Measurements from ENCODE around the gene CAMK2N2. TPM values are rescaled to one million over a fixed set of nuclear protein-coding genes. Genes with fewer than 3 reads are reported as not detected.
A peak's percentile ranks its signal among the peaks of the same experiment; 100 is the strongest.

CAMK2N2 gene
- total RNA-seq, 2 experiments from 2014 or later, result 0.20 to 0.37 TPM

GRCh38 chr3:184235381-184236032, 25.8 kb downstream of the CAMK2N2 start:
- DNase-seq (no peak), ATAC-seq (no peak)
- no peaks in the 10 kb centered on the region for H3K9me3 Mint-ChIP-seq (ENCODE audit: low read depth)
- no peaks in the 10 kb centered on the region for H3K36me3 Mint-ChIP-seq
- H3K27me3 Mint-ChIP-seq, result peaks cover 22% of the 10 kb centered on the region
- H3K4me3 Mint-ChIP-seq, result no peak overlapping the region
- CTCF ChIA-PET, result interaction anchor here (1.0 to 2.7 kb wide), 2 partner anchors 14 to 17 kb away, joined by 3 to 10 read pairs; partner anchors contain the start of gene EEF1AKMT4
- peaks cover 4% of the 10 kb centered on the region for H3K4me1 Mint-ChIP-seq
- no peak overlapping the region for H3K27ac Mint-ChIP-seq

- H3K36me3 Mint-ChIP-seq, result no peaks in the 10 kb centered on the region
- H3K27me3 Mint-ChIP-seq, result peaks cover 23% of the 10 kb centered on the region
- no peak overlapping the region for H3K4me3 Mint-ChIP-seq
- DNase-seq, result no peak
- H3K9me3 Mint-ChIP-seq (ENCODE audit: low read depth), result no peaks in the 10 kb centered on the region
- no peak overlapping the region for H3K27ac Mint-ChIP-seq
- peaks cover 4% of the 10 kb centered on the region for H3K4me1 Mint-ChIP-seq
- CTCF ChIA-PET, result no interaction called here
- ATAC-seq, result no peak
These were observed 26.5 kb downstream of the CAMK2N2 start for GRCh38 chr3:184234671-184235380.

- no peaks in the 10 kb centered on the region for H3K36me3 Mint-ChIP-seq
- CTCF ChIA-PET, result no interaction called here
- H3K27ac Mint-ChIP-seq, result no peak overlapping the region
- DNase-seq (no peak), ATAC-seq (no peak)
- peaks cover 25% of the 10 kb centered on the region for H3K27me3 Mint-ChIP-seq
- H3K4me3 Mint-ChIP-seq, result no peak overlapping the region
- H3K9me3 Mint-ChIP-seq (ENCODE audit: low read depth), result no peaks in the 10 kb centered on the region
- H3K4me1 Mint-ChIP-seq, result peaks cover 4% of the 10 kb centered on the region
These were observed 27.1 kb downstream of the CAMK2N2 start for GRCh38 chr3:184234224-184234623.

- DNase-seq, result no peak
- H3K9me3 Mint-ChIP-seq (ENCODE audit: low read depth), result no peaks in the 10 kb centered on the region
- peaks cover 34% of the 10 kb centered on the region for H3K27me3 Mint-ChIP-seq
- H3K36me3 Mint-ChIP-seq, result no peaks in the 10 kb centered on the region
- no peak overlapping the region for H3K4me3 Mint-ChIP-seq
- no peak for ATAC-seq
- CTCF ChIA-PET, result interaction anchor here (1.5 kb wide), 1 partner anchor 10 kb away, joined by 3 read pairs; no protein-coding TSS in a partner anchor
- H3K4me1 Mint-ChIP-seq, result peaks cover 6% of the 10 kb centered on the region
- H3K27ac Mint-ChIP-seq, result no peak overlapping the region
These were observed 28.1 kb downstream of the CAMK2N2 start for GRCh38 chr3:184233127-184233843.

- Mint-ChIP-seq H3K9me3 (ENCODE audit: low read depth) (no peaks in the 10 kb centered on the region), H3K4me3 (no peak overlapping the region), H3K36me3 (no peaks in the 10 kb centered on the region), H3K4me1 (peaks cover 6% of the 10 kb centered on the region), H3K27ac (no peak overlapping the region), H3K27me3 (peaks cover 45% of the 10 kb centered on the region)
- no peak for ATAC-seq
- DNase-seq, result no peak
- CTCF ChIA-PET, result interaction anchor here (1.5 kb wide), 1 partner anchor 12 kb away, joined by 3 read pairs; no protein-coding TSS in a partner anchor
These were observed 29.7 kb downstream of the CAMK2N2 start for GRCh38 chr3:184231671-184232070.

- H3K9me3 Mint-ChIP-seq (ENCODE audit: low read depth), result no peaks in the 10 kb centered on the region
- H3K36me3 Mint-ChIP-seq, result no peaks in the 10 kb centered on the region
- H3K27me3 Mint-ChIP-seq, result peaks cover 45% of the 10 kb centered on the region
- H3K4me3 Mint-ChIP-seq, result peak overlapping the region; percentile 4
- peaks cover 6% of the 10 kb centered on the region for H3K4me1 Mint-ChIP-seq
- ATAC-seq, result no peak
- H3K27ac Mint-ChIP-seq, result no peak overlapping the region
- CTCF ChIA-PET, result interaction anchor here (0.6 to 5.3 kb wide), 5 partner anchors 9 to 59 kb away, joined by 3 to 42 read pairs (median 4); partner anchors contain the start of gene EEF1AKMT4
- DNase-seq, result no peak
These were observed 30.5 kb downstream of the CAMK2N2 start for GRCh38 chr3:184230603-184231528.

GRCh38 chr3:184230081-184230602, 31.2 kb downstream of the CAMK2N2 start:
- Mint-ChIP-seq H3K27ac (no peak overlapping the region), H3K9me3 (ENCODE audit: low read depth) (no peaks in the 10 kb centered on the region), H3K4me1 (peaks cover 6% of the 10 kb centered on the region), H3K27me3 (peaks cover 49% of the 10 kb centered on the region), H3K36me3 (no peaks in the 10 kb centered on the region), H3K4me3 (no peak overlapping the region)
- no peak for DNase-seq
- CTCF ChIA-PET, result interaction anchor here (0.6 to 5.3 kb wide), 6 partner anchors 10 to 59 kb away, joined by 3 to 42 read pairs (median 4); partner anchors contain the start of genes CAMK2N2 and EEF1AKMT4
- ATAC-seq, result no peak

GRCh38 chr3:184229394-184230080, 31.8 kb downstream of the CAMK2N2 start, which contains the start of gene VWA5B2:
VWA5B2 (plus strand) TSS chr3:184229585; CDS start chr3:184230529, 944 bp downstream.
- H3K9me3 Mint-ChIP-seq (ENCODE audit: low read depth), result no peaks in the 10 kb centered on the region
- CTCF ChIA-PET, result interaction anchor here (0.6 to 5.3 kb wide), 6 partner anchors 11 to 60 kb away, joined by 3 to 42 read pairs (median 4); partner anchors contain the start of genes CAMK2N2 and EEF1AKMT4
- peaks cover 50% of the 10 kb centered on the region for H3K27me3 Mint-ChIP-seq
- DNase-seq (peak; percentile 74), ATAC-seq (peak; percentile 96)
- H3K4me3 Mint-ChIP-seq, result no peak within 1 kb of the TSS
- H3K36me3 Mint-ChIP-seq, result no peaks in the 10 kb centered on the region
- no peak within 1 kb of the TSS for H3K27ac Mint-ChIP-seq
- H3K4me1 Mint-ChIP-seq, result peaks cover 6% of the 10 kb centered on the region

GRCh38 chr3:184228376-184229137, 32.8 kb downstream of the CAMK2N2 start:
- Mint-ChIP-seq H3K9me3 (ENCODE audit: low read depth) (no peaks in the 10 kb centered on the region), H3K36me3 (no peaks in the 10 kb centered on the region), H3K4me1 (peaks cover 6% of the 10 kb centered on the region), H3K27ac (no peak overlapping the region), H3K4me3 (no peak overlapping the region), H3K27me3 (peaks cover 53% of the 10 kb centered on the region)
- ATAC-seq (no peak), DNase-seq (no peak)
- CTCF ChIA-PET, result interaction anchor here (0.6 to 5.3 kb wide), 38 partner anchors 10 to 1145 kb away, joined by 3 to 47 read pairs (median 5); partner anchors contain the start of genes ABCF3, ALG3, CAMK2N2 and EEF1AKMT4

- ATAC-seq (peak; percentile 40), DNase-seq (peak; percentile 64)
- CTCF ChIA-PET, result interaction anchor here (0.8 to 5.3 kb wide), 50 partner anchors 9 to 1144 kb away, joined by 3 to 47 read pairs (median 4); partner anchors contain the start of genes ABCF3, ALG3, CAMK2N2 and EEF1AKMT4
- no peak overlapping the region for H3K4me3 Mint-ChIP-seq
- H3K27me3 Mint-ChIP-seq, result peaks cover 52% of the 10 kb centered on the region
- H3K9me3 Mint-ChIP-seq (ENCODE audit: low read depth), result no peaks in the 10 kb centered on the region
- H3K36me3 Mint-ChIP-seq, result no peaks in the 10 kb centered on the region
- no peak overlapping the region for H3K27ac Mint-ChIP-seq
- peaks cover 6% of the 10 kb centered on the region for H3K4me1 Mint-ChIP-seq
These were observed 33.8 kb downstream of the CAMK2N2 start for GRCh38 chr3:184227481-184227935.

- Mint-ChIP-seq H3K27me3 (peaks cover 32% of the 10 kb centered on the region), H3K27ac (no peak overlapping the region), H3K4me1 (peaks cover 2% of the 10 kb centered on the region), H3K4me3 (no peak overlapping the region), H3K36me3 (no peaks in the 10 kb centered on the region), H3K9me3 (ENCODE audit: low read depth) (no peaks in the 10 kb centered on the region)
- no peak for DNase-seq
- CTCF ChIA-PET, result interaction anchor here (1.3 kb wide), 1 partner anchor 65 kb away, joined by 3 read pairs; no protein-coding TSS in a partner anchor
- no peak for ATAC-seq
These were observed 37.4 kb downstream of the CAMK2N2 start for GRCh38 chr3:184223946-184224345.

Data from activated CD8-positive, alpha-beta memory T cell treated with anti-CD3 and anti-CD28 coated beads, Interleukin-2, amount 10 ng/mL, durations not matched to agents 7 days and 5 days (primary cell).